ENCODE measurements around the gene FOLR2.

- no peak for TF ChIP-seq CTCF (IDR thresholded peaks at IDR 0.05; ENCODE audit: low read length)
- TF ChIP-seq EZH2phosphoT487 (IDR thresholded peaks at IDR 0.05; ENCODE audit: low read length): no peak
- TF ChIP-seq EZH2 (optimal IDR thresholded peaks at IDR 0.05; ENCODE audit: low read depth, low read length): no peak
Measured at GRCh38 chr11:72226701-72227100, 10.1 kb downstream of the FOLR2 start.

Data from MM.1S (cell line).